ENCODE results near the gene IGSF11. TPM values are rescaled to one million over a fixed set of nuclear protein-coding genes. Genes with fewer than 3 reads are reported as not detected.
"Not testable (repeated sequence)": the region's sequence is repeated elsewhere in the genome, so short reads cannot be mapped to it uniquely, and the experiment has no call there.

The IGSF11 gene
- total RNA-seq, 1 donor from 2014 or later, result 3.1 TPM

GRCh38 chr3:118912188-118912587 lies 122.5 kb downstream of the IGSF11 start:
- no peak for ATAC-seq
- intact Hi-C loops (cut with DNase I), result no loop called here
- peak; percentile 56 for DNase-seq (ENCODE audit: missing footprints)

GRCh38 chr3:118910332-118910731 lies 124.3 kb downstream of the IGSF11 start:
- no peak for ATAC-seq
- DNase-seq (ENCODE audit: missing footprints), result no peak
- intact Hi-C loops (cut with DNase I), result no loop called here

GRCh38 chr3:118909763-118910162 lies 124.9 kb downstream of the IGSF11 start:
- intact Hi-C loops (cut with DNase I), result no loop called here
- no peak for ATAC-seq
- no peak for DNase-seq (ENCODE audit: missing footprints)

- DNase-seq (ENCODE audit: missing footprints) (no peak), ATAC-seq (no peak)
- intact Hi-C loops (cut with DNase I), result no loop called here
These were observed 126.7 kb downstream of the IGSF11 start for GRCh38 chr3:118907909-118908308.

DNA sequence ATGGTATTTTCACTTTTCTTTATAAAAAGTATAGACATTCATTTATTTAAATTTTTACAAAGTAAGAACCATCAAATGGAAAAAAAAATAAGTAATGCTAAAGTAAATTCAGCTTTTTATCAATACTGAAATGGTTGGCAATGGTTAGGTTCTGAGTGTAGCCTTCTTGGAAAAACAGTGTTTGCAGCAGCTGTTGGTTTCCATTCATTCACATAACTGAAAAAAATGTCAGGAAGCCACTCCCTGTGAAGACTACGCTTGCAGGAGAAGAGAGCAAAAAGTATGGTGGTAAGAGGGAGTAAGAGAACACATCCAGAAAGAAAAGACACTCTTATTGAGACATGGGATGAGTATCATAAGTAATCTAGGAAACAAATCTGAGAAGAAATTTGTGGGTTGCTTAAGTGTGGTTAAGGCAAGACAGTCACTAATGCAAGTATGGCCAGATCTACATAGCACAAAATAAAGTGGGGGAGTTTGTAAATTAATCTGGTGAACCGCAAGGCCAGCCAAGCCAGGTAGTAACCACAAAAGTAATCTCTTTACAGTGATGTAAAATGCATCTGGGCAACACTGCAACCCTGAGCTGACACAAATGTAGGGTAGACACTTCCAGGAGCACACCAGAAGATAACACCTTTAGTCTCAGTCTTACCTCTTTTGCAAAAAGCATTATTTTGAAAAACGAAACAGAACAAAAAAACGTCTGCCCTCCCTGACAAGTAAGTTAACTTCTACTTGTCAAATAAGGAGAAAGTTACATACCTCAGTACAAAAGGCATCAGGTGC lies 133.7 kb downstream of the IGSF11 start:
- ATAC-seq, result no peak
- intact Hi-C loops (cut with DNase I), result no loop called here
- no peak for DNase-seq (ENCODE audit: missing footprints)

- no peak for ATAC-seq
- no peak for DNase-seq (ENCODE audit: missing footprints)
- intact Hi-C loops (cut with DNase I), result no loop called here
These were observed 144.4 kb downstream of the IGSF11 start for GRCh38 chr3:118890206-118890605.

DNA sequence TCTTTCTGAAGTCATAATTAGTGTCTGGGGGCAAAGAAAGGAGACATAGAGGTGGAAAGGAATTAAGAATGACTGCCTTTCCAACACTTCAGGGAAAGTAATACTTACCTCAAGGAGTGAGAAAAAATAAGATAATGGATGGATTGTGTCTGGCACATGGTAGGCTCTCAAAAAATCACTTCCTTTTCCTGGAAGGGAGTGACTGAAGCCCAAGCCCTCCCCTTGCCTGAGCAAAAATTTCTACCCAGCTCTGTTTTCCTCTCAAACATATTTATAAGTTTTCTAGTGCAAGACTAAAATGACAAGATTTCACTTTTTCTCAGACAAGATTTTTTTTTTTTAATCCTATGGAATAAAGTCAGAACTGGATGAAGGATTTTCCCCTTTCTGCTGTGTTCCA lies 145.0 kb downstream of the IGSF11 start:
- intact Hi-C loops (cut with DNase I), result loop anchor here (10.0 kb wide), 1 partner anchor 345 kb away; no protein-coding TSS in a partner anchor

GRCh38 chr3:118886708-118887107 lies 147.9 kb downstream of the IGSF11 start:
- ATAC-seq, result no peak
- intact Hi-C loops (cut with DNase I), result loop anchor here (10.0 kb wide), 1 partner anchor 348 kb away; no protein-coding TSS in a partner anchor

More for the DNA sequence above, 145.0 kb downstream of the IGSF11 start:
- no peak for ATAC-seq
- no peak for DNase-seq (ENCODE audit: missing footprints)

DNA sequence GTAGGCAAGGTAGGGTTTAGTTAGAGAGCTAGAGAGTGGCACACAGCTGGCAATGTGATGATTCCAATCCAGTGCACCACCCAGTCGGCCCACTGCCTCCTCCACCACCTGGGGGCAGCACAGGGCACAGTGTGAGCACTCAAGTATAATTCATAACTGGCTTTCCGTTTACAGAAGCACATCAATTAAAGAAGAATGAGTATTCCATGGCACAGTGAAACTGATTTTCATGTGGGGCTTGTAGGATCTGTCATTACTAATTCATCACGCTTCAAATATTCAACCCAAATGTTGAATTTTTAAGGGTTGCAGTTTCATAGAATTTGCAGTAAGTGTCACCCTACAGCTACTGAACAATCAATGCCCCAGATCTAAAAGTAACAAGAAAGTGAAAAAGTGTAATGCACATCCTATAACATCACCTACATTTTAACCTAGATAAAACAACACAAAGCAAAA lies 149.9 kb downstream of the IGSF11 start:
- intact Hi-C loops (cut with DNase I), result loop anchor here (1.0 to 10.0 kb wide), 4 partner anchors 150 to 1628 kb away; partner anchors contain the start of gene IGSF11
- ATAC-seq, result peak; percentile 76
- peak; percentile 83 for DNase-seq (ENCODE audit: missing footprints)

More at GRCh38 chr3:118886708-118887107, 147.9 kb downstream of the IGSF11 start:
- no peak for DNase-seq (ENCODE audit: missing footprints)

DNA sequence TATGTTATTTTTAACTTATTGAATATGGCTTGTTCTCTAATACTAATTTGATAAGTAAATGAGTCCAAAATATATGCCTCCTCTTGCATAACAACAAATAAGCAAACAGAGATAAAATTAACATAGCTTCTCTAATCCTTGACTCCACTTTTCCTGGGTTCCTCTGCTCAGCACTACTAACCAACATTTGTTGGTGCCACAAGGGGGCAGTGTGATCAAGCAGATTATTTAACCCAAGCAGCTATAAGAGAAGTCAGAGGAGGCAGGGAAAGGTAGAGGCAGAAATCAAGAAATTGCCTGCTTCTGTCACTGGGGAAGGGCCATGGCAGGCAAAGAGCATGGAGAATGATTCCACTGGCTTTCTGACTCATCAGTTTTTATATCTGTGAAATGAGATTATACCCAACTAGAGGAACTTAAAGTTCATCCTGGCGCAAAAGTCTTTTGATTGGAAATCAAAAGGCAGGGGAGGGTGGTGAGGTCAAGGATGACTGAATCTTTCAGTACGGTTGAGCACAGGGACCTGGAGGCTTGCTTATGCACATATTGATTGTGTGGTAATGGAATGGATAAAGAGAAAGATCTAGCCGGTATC lies 152.2 kb downstream of the IGSF11 start:
- intact Hi-C loops (cut with DNase I), result loop anchor here (5.0 to 10.0 kb wide), 2 partner anchors 352 to 1630 kb away; no protein-coding TSS in a partner anchor
- no peak for DNase-seq (ENCODE audit: missing footprints)
- peak; percentile 66 for ATAC-seq

DNA sequence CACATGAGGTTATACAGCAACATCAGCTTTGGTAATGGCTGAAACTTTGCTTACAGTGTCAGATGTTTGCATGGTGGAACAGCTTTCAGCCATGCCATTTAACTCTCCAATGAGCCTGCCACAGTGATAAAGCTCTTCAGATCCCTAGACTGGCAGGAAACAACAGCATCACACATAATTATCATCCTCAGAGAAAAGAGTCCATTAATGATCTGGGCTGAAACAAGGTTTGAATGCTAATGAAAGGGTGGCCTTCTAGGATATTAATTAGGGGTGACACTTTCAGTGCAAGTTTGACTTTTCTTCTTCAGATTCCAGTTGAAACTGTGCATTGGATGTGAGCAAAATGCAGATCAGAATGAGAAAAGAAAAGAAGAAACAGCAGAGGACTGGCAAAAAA lies 166.6 kb downstream of the IGSF11 start:
- ATAC-seq (no peak), DNase-seq (ENCODE audit: missing footprints) (no peak)
- intact Hi-C loops (cut with DNase I), result no loop called here

DNA sequence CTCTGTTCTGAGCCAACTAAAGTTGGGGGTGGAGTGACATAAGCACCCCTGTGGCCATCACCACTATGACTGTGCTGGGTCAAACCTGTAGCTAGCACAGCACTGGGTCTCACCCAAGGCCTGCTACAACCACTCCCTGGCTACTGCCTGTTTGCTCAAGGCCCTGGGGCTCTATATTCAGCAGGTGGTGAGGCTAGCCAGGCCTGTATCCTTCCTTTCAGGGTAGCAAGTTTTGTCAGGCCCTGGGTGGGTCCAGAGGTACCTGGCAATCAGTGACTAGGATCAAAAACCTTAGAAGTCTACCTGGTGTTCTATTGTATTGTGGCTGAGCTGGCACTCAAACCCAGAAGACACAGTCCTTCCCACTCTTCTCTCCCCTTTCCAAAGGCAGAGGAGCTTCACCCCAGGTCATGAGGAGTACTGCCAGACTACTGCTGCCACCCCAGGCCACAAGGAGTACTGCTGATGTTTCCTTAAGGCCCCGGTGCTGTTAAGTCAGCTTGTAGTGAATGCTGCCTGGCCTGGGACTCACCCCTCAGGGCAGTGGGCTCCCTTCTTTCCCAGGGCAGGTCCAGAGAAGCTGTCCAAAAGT lies 170.8 kb downstream of the IGSF11 start:
- no peak for DNase-seq (ENCODE audit: missing footprints)
- ATAC-seq, result no peak
- intact Hi-C loops (cut with DNase I), result no loop called here

GRCh38 chr3:118859950-118860349 lies 174.7 kb downstream of the IGSF11 start:
- DNase-seq (ENCODE audit: missing footprints) (no peak), ATAC-seq (no peak)
- intact Hi-C loops (cut with DNase I), result no loop called here

DNA sequence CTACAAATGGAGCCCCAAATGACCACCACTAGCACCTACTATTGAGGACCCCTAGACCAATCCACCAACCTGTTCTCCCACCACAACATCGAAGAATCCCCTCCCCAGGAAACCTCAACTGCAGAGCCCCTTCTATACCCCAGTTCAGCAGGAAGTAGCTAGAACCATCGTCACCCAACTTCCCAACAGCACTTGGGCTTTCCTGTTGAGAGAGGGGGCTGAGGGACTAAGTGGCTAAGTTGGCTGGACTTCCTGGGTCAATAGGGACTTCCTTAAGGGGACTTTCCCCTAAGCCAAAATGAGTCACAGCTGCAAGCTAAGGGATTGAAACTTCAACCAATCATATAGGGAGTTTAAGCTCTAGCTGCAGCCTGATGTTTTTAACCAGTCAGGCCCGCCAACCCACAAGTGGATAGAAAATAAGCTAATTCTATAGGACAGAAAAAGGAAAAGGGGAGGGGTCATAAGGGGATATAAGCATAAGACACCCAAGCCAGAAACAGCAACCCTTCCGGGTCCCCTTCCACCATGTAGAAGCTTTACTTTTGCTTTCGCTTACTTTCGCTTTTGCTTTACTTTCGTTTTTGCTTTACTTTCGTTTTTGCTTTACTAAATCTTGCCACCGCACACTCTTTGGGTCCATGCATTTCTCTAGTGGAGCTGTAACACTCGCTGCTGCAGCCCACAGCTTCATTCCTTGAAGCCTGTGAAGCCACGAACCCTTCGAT lies 183.0 kb downstream of the IGSF11 start:
- ATAC-seq; intact Hi-C loops (cut with DNase I); DNase-seq (ENCODE audit: missing footprints): not testable (repeated sequence)

DNA sequence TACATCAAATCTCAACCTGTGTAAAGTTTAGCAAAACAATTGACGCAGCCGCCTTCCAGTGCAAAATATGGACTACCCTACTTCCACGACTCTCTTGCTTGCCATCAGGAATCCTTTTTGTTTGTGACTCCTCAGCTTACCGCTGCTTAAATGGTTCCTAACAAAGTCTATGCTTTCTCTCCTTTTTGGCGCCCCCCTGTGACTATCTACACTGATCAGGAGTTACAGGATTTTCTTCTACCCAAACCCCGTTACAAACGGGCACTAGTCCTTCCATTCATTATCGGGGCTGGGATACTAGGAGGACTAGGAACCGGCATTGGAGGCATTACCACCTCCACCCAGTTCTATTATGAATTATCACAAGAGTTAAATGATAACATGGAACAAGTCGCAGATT lies 184.0 kb downstream of the IGSF11 start:
- no peak for DNase-seq (ENCODE audit: missing footprints)
- no peak for ATAC-seq
- intact Hi-C loops (cut with DNase I), result no loop called here
